ENCODE data around the gene TUBE1.

GRCh38 chr6:112086744-112087135 lies 542 bp downstream of the TUBE1 start:
- TF ChIP-seq CTCF (IDR thresholded peaks at IDR 0.05) (peak; percentile 56), RCOR1 (IDR thresholded peaks at IDR 0.05; ENCODE audit: low read length) (no peak)

Data from SK-N-SH (cell line).